H1 (cell line): ENCODE results near the gene NELFB. TPM values are rescaled to one million over a fixed set of nuclear protein-coding genes. Genes with fewer than 3 reads are reported as not detected.

ENCODE experiments used
- CTCF ChIA-PET: fragments of 300-600 bp; sonication (Branson Sonifier 250); formaldehyde crosslinking; loops from one replicate; lab custom pipeline; 2021; ENCODE audit not compliant: partially characterized antibody; lab: Charles Lee
- POLR2A ChIA-PET: fragments of 300-600 bp; sonication (Branson Sonifier 250); formaldehyde crosslinking; loops from one replicate; lab custom pipeline; 2021; ENCODE audit warnings: inconsistent platforms; ENCODE audit not compliant: partially characterized antibody; lab: Charles Lee
- DNase-seq, 2 experiments: peaks; one replicate each; pipeline versions ENCODE4 v3.0.0 to v3.0.0-alpha.2; 2010 to 2022; ENCODE audit warnings: low spot score in 2 of 2, low read depth in 1 of 2, mixed read lengths in 1 of 2
- FAIRE-seq: peaks from 2 replicates; lab custom pipeline; 2011; peaks lifted over from hg19 to GRCh38; lab: Jason Lieb, UNC
- H2AFZ ChIP-seq: 2 replicates; pipeline ENCODE4 v1.8.1; 2012; ENCODE audit warnings: low read length, inconsistent platforms
- H2AK5ac ChIP-seq: 2 replicates; pipeline ENCODE4 v1.6.1; 2013; ENCODE audit warnings: low read depth, low read length
- H2BK120ac ChIP-seq: replicated peaks from 2 replicates; pipeline ENCODE3; 2013; ENCODE audit warnings: low read depth, low read length, inconsistent platforms
- H2BK12ac ChIP-seq: 2 replicates; pipeline ENCODE4 v1.6.1; 2013; ENCODE audit warnings: low read depth, low read length
- H2BK15ac ChIP-seq: 2 replicates; pipeline ENCODE4 v1.6.1; 2013; ENCODE audit warnings: low read length
- H2BK20ac ChIP-seq: 2 replicates; pipeline ENCODE4 v1.6.1; 2013; ENCODE audit warnings: low read length
- H2BK5ac ChIP-seq: 2 replicates; pipeline ENCODE4 v1.6.1; 2013; ENCODE audit warnings: low read depth, low read length
- H3K14ac ChIP-seq: 2 replicates; pipeline ENCODE4 v1.6.1; 2013; ENCODE audit warnings: inconsistent platforms; ENCODE audit not compliant: insufficient read length
- H3K18ac ChIP-seq: 2 replicates; pipeline ENCODE4 v1.6.1; 2013; ENCODE audit warnings: low read length; ENCODE audit errors: extremely low read depth
- H3K23ac ChIP-seq: 2 replicates; pipeline ENCODE4 v1.6.1; 2013; ENCODE audit warnings: inconsistent platforms; ENCODE audit not compliant: insufficient read length
- H3K23me2 ChIP-seq: 2 replicates; pipeline ENCODE4 v1.6.1; 2013; ENCODE audit warnings: low read depth, low read length
- H3K27ac ChIP-seq: 2 replicates; pipeline ENCODE4 v1.6.1; 2011; ENCODE audit warnings: low read depth, low read length, inconsistent platforms
- H3K27me3 ChIP-seq, 4 experiments: replicated peaks in 1 of 4; 1 replicate in 1 of 4; 2 replicates in 3 of 4; pipeline versions ENCODE4 v1.6.1 to v1.8.1; 2011 to 2013; ENCODE audit warnings: low read length in 3 of 4, mild to moderate bottlenecking in 3 of 4, inconsistent platforms in 2 of 4, mixed read lengths in 2 of 4, moderate library complexity in 1 of 4; ENCODE audit not compliant: control insufficient read depth in 3 of 4, insufficient read depth in 3 of 4; ENCODE audit errors: extremely low read depth in 1 of 4
- H3K36me3 ChIP-seq, 4 experiments: 2 replicates each; pipeline versions ENCODE4 v1.6.1 to v1.8.1; 2011 to 2013; ENCODE audit warnings: mild to moderate bottlenecking in 4 of 4, low read length in 3 of 4, moderate library complexity in 2 of 4, control low read depth in 1 of 4, inconsistent platforms in 1 of 4; ENCODE audit not compliant: insufficient read depth in 4 of 4, control insufficient read depth in 2 of 4
- H3K4ac ChIP-seq: replicated peaks from 2 replicates; pipeline ENCODE3; 2013; ENCODE audit warnings: low read length, low read depth, mixed read lengths, inconsistent platforms; ENCODE audit not compliant: insufficient read length
- H3K4me1 ChIP-seq, 4 experiments: replicated peaks in 1 of 4; 1 replicate in 1 of 4; 2 replicates in 3 of 4; pipeline versions ENCODE4 v1.6.1 to v1.8.1; 2011 to 2013; ENCODE audit warnings: low read length in 3 of 4, inconsistent platforms in 2 of 4, mixed read lengths in 1 of 4; ENCODE audit not compliant: insufficient read depth in 4 of 4, control insufficient read depth in 3 of 4
- H3K4me2 ChIP-seq, 2 experiments: 2 replicates each; pipeline versions ENCODE4 v1.6.1 to v1.8.1; 2011 to 2013; ENCODE audit warnings: low read depth in 2 of 2, low read length in 2 of 2, control low read depth in 1 of 2, inconsistent platforms in 1 of 2, mild to moderate bottlenecking in 1 of 2; ENCODE audit not compliant: insufficient read depth in 1 of 2
- H3K4me3 ChIP-seq, 4 experiments: fragments of 200-600, 300-600 bp in 1 of 4; sonication (generic), shearing (Covaris generic), sonication (Bioruptor Twin) in 1 of 4; 2 replicates each; pipeline versions ENCODE4 v1.5.1 to v1.8.1; 2011 to 2016; ENCODE audit warnings: low read length in 4 of 4, low read depth in 3 of 4, control low read depth in 2 of 4, inconsistent platforms in 2 of 4, mild to moderate bottlenecking in 2 of 4, mixed read lengths in 1 of 4, moderate library complexity in 1 of 4; ENCODE audit not compliant: insufficient read depth in 2 of 4; ENCODE audit errors: extremely low read depth in 1 of 4
- H3K56ac ChIP-seq: replicated peaks from 2 replicates; pipeline ENCODE3; 2013; ENCODE audit warnings: low read depth, mild to moderate bottlenecking, mixed read lengths, low read length, inconsistent platforms; ENCODE audit not compliant: insufficient read length
- H3K79me1 ChIP-seq: 2 replicates; pipeline ENCODE4 v1.6.1; 2013; ENCODE audit warnings: low read depth, low read length, control low read depth
- H3K79me2 ChIP-seq, 2 experiments: 2 replicates each; pipeline versions ENCODE4 v1.6.1 to v1.8.1; 2012 to 2013; ENCODE audit warnings: low read length in 2 of 2, mild to moderate bottlenecking in 2 of 2, inconsistent platforms in 1 of 2; ENCODE audit not compliant: insufficient read depth in 2 of 2, control insufficient read depth in 1 of 2
- H3K9ac ChIP-seq, 4 experiments: replicated peaks in 1 of 4; 1 replicate in 1 of 4; 2 replicates in 3 of 4; pipeline versions ENCODE4 v1.6.1 to v1.8.1; 2011 to 2013; ENCODE audit warnings: low read depth in 3 of 4, low read length in 3 of 4, control low read depth in 2 of 4, mild to moderate bottlenecking in 2 of 4, moderate library complexity in 2 of 4, inconsistent platforms in 1 of 4; ENCODE audit errors: extremely low read depth in 1 of 4
- H3K9me3 ChIP-seq, 2 experiments: 2 replicates each; pipeline versions ENCODE4 v1.6.1 to v1.8.1; 2012 to 2013; ENCODE audit warnings: mild to moderate bottlenecking in 2 of 2, moderate library complexity in 2 of 2, control low read depth in 1 of 2, inconsistent platforms in 1 of 2, low read depth in 1 of 2, low read length in 1 of 2, mixed read lengths in 1 of 2; ENCODE audit not compliant: insufficient read depth in 2 of 2
- H4K20me1 ChIP-seq, 2 experiments: replicated peaks in 1 of 2; 2 replicates each; pipeline versions ENCODE3 to v1.8.1; 2011 to 2013; ENCODE audit warnings: inconsistent platforms in 2 of 2, low read length in 2 of 2, mild to moderate bottlenecking in 1 of 2; ENCODE audit not compliant: insufficient read depth in 2 of 2, control insufficient read depth in 1 of 2
- H4K5ac ChIP-seq: 2 replicates; pipeline ENCODE4 v1.6.1; 2013; ENCODE audit warnings: low read length, low read depth, mixed read lengths, inconsistent platforms; ENCODE audit not compliant: insufficient read length
- H4K8ac ChIP-seq: 2 replicates; pipeline ENCODE4 v1.8.0; 2013; ENCODE audit warnings: mild to moderate bottlenecking, moderate library complexity, low read length, inconsistent platforms; ENCODE audit not compliant: insufficient read depth; ENCODE audit errors: extremely low read depth
- H4K91ac ChIP-seq: replicated peaks from 2 replicates; pipeline ENCODE3; 2013; ENCODE audit warnings: low read length, mixed read lengths, inconsistent platforms; ENCODE audit not compliant: insufficient read length
- CHD1 ChIP-seq: IDR thresholded peaks from 2 replicates; pipeline ENCODE4 v1.6.1; 2012; ENCODE audit warnings: low read depth, low read length, improper control_type of control experiment
- CHD2 ChIP-seq: IDR thresholded peaks from 2 replicates; pipeline ENCODE4 v1.6.1; 2012; ENCODE audit warnings: low read length, improper control_type of control experiment
- EZH2 ChIP-seq: fragments of 200-600 bp; sonication (generic); IDR thresholded peaks from 2 replicates; pipeline ENCODE4 v1.7.1; 2012; ENCODE audit warnings: low read depth, mild to moderate bottlenecking, moderate library complexity, low read length, inconsistent platforms; ENCODE audit not compliant: severe bottlenecking
- HDAC6 ChIP-seq: IDR thresholded peaks from one replicate; pipeline ENCODE4 v1.7.1; 2012; ENCODE audit warnings: low read depth, mild to moderate bottlenecking, inconsistent platforms, low read length, moderate library complexity
- KDM1A ChIP-seq: fragments of 200-600, 300-600 bp; sonication (generic); IDR thresholded peaks from 2 replicates; pipeline ENCODE4 v1.7.1; 2016; ENCODE audit warnings: mild to moderate bottlenecking, low read length, borderline replicate concordance
- RBBP5 ChIP-seq: IDR thresholded peaks from 2 replicates; pipeline ENCODE4 v1.7.1; 2012; ENCODE audit warnings: low read depth, mild to moderate bottlenecking, inconsistent platforms, low read length, moderate library complexity, borderline replicate concordance
- SIRT6 ChIP-seq: IDR thresholded peaks from one replicate; pipeline ENCODE4 v1.7.1; 2012; ENCODE audit warnings: low read length, inconsistent platforms
- SIX5 ChIP-seq: IDR thresholded peaks from 2 replicates; pipeline ENCODE4 v1.6.1; 2011; ENCODE audit warnings: mild to moderate bottlenecking, low read depth, low read length
- SP1 ChIP-seq: IDR thresholded peaks from 2 replicates; pipeline ENCODE4 v1.6.1; 2011; ENCODE audit warnings: low read depth, low read length
- SRF ChIP-seq: IDR thresholded peaks from 2 replicates; pipeline ENCODE4 v1.6.1; 2011; ENCODE audit warnings: mild to moderate bottlenecking, low read depth, low read length, moderate library complexity
- SUZ12 ChIP-seq: fragments of 200-600 bp; sonication (generic); IDR thresholded peaks from 2 replicates; pipeline ENCODE4 v1.6.1; 2012; ENCODE audit warnings: mild to moderate bottlenecking, inconsistent platforms, low read length, moderate library complexity, mixed read lengths
- WGBS, 2 experiments: shearing (Covaris generic) in 1 of 2; methylation state at CpG; one replicate each; pipeline versions ENCODE4 v1.1.6 to v1.1.7; 2013 to 2015; ENCODE audit warnings: low lambda C conversion rate in 2 of 2, mixed read lengths in 2 of 2, inconsistent platforms in 1 of 2, low coverage in 1 of 2, missing lambda C conversion rate in 1 of 2; ENCODE audit not compliant: insufficient replicate concordance in 2 of 2, insufficient coverage in 1 of 2, insufficient read length in 1 of 2; ENCODE audit errors: extremely low coverage in 1 of 2, missing lambda C conversion rate in 1 of 2; 5-methylcytosine and 5-hydroxymethylcytosine counted together
- polyA plus RNA-seq, 7 experiments: library from polyadenylated mRNA; depleted of rRNA in 3 of 7; stranded (reverse) in 5 of 7; unstranded in 2 of 7; fragments of >200 nt in 5 of 7; fragments of 200-250 nt in 2 of 7; gene quantifications; 1 replicate in 5 of 7; 2 replicates in 1 of 7; 4 replicates in 1 of 7; pipeline versions ENCODE4 v1.2.1 to v1.2.3, GENCODE V29; 2011 to 2013; ENCODE audit warnings: missing spikeins in 2 of 7, mixed read lengths in 2 of 7
- total RNA-seq: library from RNA; stranded (reverse); fragmentation: NEBNext Ultra II Directional; extraction: Animal tissue kit (Norgen Biotek cat#: 25700); gene quantifications from 2 replicates; pipeline ENCODE4 v1.2.1, GENCODE V29; 2021
- TF ChIP-seq, protein P1 (sequence below): IDR thresholded peaks from 2 replicates; pipeline ENCODE4 v1.6.1; 2012; ENCODE audit warnings: inconsistent platforms
- TF ChIP-seq, protein P2 (sequence below): IDR thresholded peaks from 2 replicates; pipeline ENCODE4 v1.6.1; 2011; ENCODE audit warnings: low read length, improper control_type of control experiment

The NELFB gene
- total and polyA plus RNA-seq, 2 of the 8 experiments (the other 6 are each of a cell fraction or from before 2014, with no cell fraction given) = 57.6 to 78.0 TPM

DNA sequence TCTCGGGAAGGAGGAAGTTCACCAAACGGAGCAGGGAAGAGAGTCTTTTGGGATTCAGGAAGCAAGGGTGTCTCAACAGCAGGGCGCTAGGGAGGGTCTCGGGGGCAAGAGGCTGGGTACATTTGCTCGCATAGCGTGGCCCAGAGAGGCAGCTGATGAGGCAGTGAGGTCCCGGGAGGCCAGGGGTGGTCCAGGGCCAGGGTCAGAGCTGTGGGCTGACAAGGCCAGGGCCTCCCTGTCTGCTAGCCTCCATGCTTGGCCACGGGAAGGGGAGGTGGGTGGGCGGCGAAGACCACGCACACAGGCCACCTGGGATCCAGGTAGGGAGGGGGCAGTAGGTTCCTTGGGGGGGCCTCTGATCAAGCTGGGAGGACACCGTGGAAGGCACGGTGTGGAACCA lies 43.6 kb upstream of the NELFB start:
- peaks cover 6% of the 10 kb centered on the region for H3K79me1 ChIP-seq
- no peak overlapping the region for H3K4ac ChIP-seq
- FAIRE-seq = no peak
- H2BK120ac ChIP-seq = no peak overlapping the region
- H3K27me3 ChIP-seq = no peaks in the 10 kb centered on the region
- no peak overlapping the region for H2AK5ac ChIP-seq
- no peaks in the 10 kb centered on the region for H3K9me3 ChIP-seq
- no peak overlapping the region for H3K27ac ChIP-seq
- no peak overlapping the region for H4K91ac ChIP-seq
- H3K23ac ChIP-seq = no peak overlapping the region
- no peak overlapping the region for H2BK12ac ChIP-seq
- H3K79me2 ChIP-seq = peaks cover 0 to 11% of the 10 kb centered on the region in 2 experiments; a peak in 2 of 4 replicates
- H4K20me1 ChIP-seq = peaks cover 0 to 15% of the 10 kb centered on the region in 2 experiments
- peaks cover 0 to 2% (median 2%) of the 10 kb centered on the region in 4 experiments for H3K4me1 ChIP-seq
- H3K36me3 ChIP-seq = peaks cover 0 to 22% (median 8%) of the 10 kb centered on the region in 4 experiments; a peak in 7 of 8 replicates
- H4K8ac ChIP-seq = no peak overlapping the region
- 84% methylated on average over 12 of the region's 13 CpGs; no CpG with 5 or more reads in 1 of the 2 experiments for WGBS, 2 experiments
- H4K5ac ChIP-seq = no peak overlapping the region
- H3K23me2 ChIP-seq = no peaks in the 10 kb centered on the region; the same call in 1 of the 2 replicates
- no peak overlapping the region for H3K14ac ChIP-seq
- H2BK5ac ChIP-seq = no peak overlapping the region
- no peak overlapping the region for H3K4me2 ChIP-seq
- H2BK20ac ChIP-seq = no peak overlapping the region
- no peak overlapping the region for H3K18ac ChIP-seq
- no peak overlapping the region for H3K9ac ChIP-seq
- no peak overlapping the region for H3K4me3 ChIP-seq
- H2BK15ac ChIP-seq = no peak overlapping the region
- CTCF ChIA-PET = interaction anchor here (0.9 to 4.0 kb wide), 6 partner anchors 11 to 141 kb away, joined by 3 to 31 read pairs (median 8); partner anchors contain the start of genes ANAPC2, CYSRT1, RNF208 and RNF224
- H2AFZ ChIP-seq = no peak overlapping the region
- POLR2A ChIA-PET = interaction anchor here (0.9 to 69.9 kb wide), 8 partner anchors 8 to 125 kb away, joined by 3 to 1462 read pairs (median 4); partner anchors contain the start of genes CYSRT1, MAN1B1, NELFB and RNF208
- no peak overlapping the region for H3K56ac ChIP-seq
- no peak for DNase-seq
- TF ChIP-seq RBBP5 (no peak), CHD1 (no peak), EZH2 (no peak), SIRT6 (no peak), CHD2 (no peak), SRF (no peak), KDM1A (no peak), SP1 (no peak), HDAC6 (no peak), SIX5 (no peak), SUZ12 (no peak)
- TF ChIP-seq, protein P1, sequence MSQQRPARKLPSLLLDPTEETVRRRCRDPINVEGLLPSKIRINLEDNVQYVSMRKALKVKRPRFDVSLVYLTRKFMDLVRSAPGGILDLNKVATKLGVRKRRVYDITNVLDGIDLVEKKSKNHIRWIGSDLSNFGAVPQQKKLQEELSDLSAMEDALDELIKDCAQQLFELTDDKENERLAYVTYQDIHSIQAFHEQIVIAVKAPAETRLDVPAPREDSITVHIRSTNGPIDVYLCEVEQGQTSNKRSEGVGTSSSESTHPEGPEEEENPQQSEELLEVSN = no peak
- TF ChIP-seq, protein P2, sequence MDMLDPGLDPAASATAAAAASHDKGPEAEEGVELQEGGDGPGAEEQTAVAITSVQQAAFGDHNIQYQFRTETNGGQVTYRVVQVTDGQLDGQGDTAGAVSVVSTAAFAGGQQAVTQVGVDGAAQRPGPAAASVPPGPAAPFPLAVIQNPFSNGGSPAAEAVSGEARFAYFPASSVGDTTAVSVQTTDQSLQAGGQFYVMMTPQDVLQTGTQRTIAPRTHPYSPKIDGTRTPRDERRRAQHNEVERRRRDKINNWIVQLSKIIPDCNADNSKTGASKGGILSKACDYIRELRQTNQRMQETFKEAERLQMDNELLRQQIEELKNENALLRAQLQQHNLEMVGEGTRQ = no peak
